ENCODE measurements around the gene CTSW.
A peak's percentile ranks its signal among the peaks of the same experiment; 100 is the strongest.
"Not testable (repeated sequence)": the region's sequence is repeated elsewhere in the genome, so short reads cannot be mapped to it uniquely, and the experiment has no call there.

The CTSW gene

GRCh38 chr11:65879617-65880016 lies at the start of gene CTSW:
Gene CTSW, plus strand, starts transcription at chr11:65879837. Its CDS starts 18 bp downstream, at chr11:65879855.
- peak; percentile 21 for DNase-seq

DNA sequence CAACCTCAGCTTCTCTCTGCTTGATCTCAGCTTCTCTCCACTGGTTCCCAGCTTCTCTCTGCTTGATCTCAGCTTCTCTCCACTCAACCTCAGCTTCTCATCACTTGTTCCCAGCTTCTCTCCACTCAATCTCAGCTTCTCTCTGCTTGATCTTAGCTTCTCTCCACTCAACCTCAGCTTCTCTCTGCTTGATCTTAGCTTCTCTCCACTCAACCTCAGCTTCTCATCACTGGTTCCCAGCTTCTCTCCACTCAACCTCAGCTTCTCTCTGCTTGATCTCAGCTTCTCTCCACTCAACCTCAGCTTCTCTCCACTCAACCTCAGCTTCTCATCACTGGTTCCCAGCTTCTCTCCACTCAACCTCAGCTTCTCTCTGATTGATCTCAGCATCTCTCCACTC lies 47.4 kb upstream of the CTSW start:
- DNase-seq = not testable (repeated sequence)

- peak; percentile 94 for DNase-seq
Observed at GRCh38 chr11:65833297-65834030, 46.2 kb upstream of the CTSW start, which contains the start of gene SNX32. Gene SNX32, plus strand, starts transcription at chr11:65833963. Its CDS starts 103 bp downstream, at chr11:65834066.

DNA sequence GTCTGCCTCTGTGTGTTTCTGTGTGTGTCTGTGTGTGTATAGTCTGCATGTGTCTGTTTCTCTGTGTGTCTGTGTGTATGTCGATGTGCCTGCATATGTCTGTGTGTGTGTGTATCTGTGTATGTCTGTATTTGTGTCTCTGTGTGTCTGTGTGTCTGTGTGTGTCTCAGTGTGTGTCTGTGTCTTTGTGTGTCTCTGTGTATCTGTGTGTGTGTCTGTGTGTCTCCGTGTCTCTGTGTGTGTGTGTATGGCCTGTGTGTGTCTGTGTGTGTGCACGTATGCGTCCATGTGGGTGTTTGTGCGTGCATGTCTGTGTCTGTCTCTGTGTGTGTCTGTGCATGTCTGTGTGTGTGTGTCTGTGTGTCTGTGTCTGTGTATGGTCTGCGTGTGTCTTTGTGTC lies 45.4 kb upstream of the CTSW start:
- DNase-seq = no peak

GRCh38 chr11:65842144-65842543 lies 37.5 kb upstream of the CTSW start:
- no peak for DNase-seq

DNA sequence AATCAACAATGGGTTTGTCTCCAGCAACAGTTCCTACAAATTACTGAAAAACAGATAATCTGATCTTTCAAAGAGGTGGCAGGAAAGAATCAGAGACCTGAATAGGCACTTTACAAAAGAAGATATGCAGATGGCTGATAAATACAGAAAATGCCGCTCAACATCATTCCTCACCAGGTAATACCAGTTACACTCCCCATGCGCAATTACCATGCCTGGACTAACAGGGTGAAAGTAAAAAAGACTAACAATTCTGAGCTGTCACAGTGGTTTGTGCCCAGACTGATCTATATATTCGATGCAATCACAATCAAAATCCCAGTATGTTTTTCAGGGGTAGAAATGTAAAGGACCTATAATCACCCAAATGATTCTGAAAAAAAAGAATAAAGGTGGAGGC lies 35.8 kb upstream of the CTSW start:
- DNase-seq = no peak

DNA sequence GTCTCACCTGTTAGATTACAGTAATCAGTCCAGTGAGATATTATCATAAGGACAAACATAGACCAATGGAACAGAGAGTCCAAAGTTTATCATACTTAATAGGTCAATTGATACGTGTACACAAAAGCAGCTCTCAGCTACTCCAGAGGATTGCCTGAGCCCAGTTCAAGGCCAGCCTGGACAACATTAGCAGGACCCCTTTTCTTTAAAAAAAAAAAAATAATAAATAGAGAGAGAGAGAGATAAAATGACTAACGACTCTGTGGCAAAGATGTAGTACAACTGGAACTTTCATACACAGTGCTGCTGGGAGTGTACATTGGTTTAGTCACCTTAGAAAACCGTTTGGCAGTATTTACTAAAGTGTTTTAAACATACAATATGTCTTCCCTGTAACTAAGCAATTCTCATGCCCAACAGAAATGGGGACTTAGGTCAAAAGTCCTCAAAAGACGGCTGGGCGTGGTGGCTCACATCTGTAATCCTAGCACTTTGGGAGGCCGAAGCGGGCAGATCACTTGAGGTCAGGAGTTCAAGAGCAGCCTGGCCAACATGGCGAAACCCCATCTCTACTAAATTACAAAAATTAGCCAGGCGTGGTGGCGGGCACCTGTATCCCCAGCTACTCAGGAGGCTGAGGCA lies 35.3 kb upstream of the CTSW start:
- no peak for DNase-seq

DNA sequence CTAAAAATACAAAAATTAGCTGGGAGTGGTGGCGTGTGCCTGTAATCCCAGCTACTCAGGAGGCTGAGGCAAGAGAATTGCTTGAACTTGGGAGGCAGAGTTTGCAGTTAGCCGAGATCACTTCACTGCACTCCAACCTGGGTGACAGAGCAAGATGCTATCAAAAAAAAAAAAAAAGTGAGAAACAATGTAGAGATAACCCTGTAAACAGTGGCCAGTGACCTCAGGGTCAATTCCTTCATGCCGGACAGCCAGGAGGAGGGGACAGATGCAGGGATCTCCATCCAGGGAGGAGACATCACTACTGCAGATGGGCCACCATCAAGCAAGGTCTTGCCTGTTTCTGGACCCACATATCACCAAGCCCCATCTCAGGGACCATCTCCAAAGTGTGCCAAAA lies 31.9 kb upstream of the CTSW start:
- no peak for DNase-seq

GRCh38 chr11:65848693-65849092 lies 30.9 kb upstream of the CTSW start:
- DNase-seq = not testable (repeated sequence)

GRCh38 chr11:65849366-65849765 lies 30.3 kb upstream of the CTSW start:
- no peak for DNase-seq

DNA sequence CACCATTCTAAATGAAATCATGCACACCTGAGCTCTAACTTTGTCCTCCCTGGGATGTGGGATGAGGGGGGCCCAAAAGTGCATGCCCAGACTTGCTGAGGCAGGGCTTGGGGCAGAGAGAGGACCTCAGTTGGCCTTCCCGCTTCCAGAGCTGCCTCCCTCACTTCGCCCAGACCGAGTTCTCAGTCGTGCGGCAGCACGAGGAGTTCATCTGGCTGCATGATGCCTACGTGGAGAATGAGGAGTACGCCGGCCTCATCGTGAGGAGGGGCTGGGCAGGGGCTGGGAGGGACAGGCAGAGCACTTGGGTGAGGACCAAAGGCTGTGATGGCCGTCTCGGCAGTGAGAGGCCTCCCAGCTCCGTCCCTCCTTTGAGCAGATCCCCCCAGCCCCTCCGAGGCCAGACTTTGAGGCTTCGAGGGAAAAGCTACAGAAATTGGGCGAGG lies 29.8 kb upstream of the CTSW start:
- no peak for DNase-seq

DNA sequence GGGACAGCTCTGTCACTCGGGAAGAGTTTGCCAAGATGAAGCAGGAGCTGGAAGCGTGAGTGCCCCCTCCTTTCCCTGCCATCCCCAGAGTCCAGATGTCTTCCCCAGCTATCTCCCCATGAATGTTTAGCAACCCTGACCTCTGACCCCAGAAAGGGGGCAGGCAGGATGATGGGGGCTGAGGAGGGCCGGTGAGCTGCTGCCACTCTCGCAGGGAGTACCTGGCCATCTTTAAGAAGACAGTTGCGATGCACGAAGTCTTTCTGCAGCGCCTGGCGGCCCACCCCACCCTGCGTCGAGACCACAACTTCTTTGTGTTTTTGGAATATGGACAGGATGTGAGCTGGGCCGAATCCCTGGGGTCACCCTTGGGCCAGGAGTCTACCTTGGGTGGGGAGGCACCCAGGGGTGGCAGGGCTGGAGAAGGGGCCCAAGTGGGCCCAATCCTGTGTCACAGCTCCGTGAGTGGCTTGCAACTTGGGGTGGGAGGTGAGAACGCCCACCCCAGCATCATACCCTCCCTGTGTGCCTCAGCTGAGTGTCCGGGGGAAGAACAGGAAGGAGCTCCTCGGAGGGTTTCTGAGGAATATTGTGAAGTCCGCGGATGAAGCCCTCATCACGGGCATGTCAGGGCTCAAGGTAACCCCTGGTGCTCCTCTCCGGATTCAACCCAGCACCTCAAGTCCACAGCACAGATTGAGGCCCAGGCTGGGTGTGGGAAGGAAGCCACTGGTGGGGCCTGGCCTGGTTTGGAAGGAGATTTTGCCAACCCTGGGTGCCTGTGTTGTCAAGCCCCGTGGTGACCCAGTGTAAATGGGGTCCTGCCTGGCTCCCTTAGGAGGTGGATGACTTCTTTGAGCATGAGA lies 29.2 kb upstream of the CTSW start:
- DNase-seq = no peak

DNA sequence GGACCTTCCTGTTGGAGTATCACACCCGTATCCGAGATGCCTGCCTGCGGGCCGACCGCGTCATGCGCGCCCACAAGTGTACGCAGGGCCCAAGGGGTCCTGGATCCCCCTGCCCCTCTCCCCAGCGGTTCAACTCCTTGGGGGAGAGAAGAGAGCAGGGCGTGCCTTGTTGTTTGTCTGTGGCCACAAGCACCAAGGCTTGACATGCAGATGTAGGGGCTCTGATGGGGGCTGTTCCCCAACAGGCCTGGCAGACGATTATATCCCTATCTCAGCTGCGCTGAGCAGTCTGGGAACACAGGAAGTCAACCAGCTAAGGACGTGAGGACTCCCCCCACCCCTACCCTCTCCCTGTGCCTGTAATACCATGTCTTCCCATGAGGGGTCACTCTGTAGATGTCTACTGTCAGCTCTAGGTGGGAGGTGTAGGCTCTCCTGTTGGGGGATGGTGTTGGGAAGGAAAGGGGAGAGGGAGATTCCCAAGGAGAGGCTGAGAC lies 28.5 kb upstream of the CTSW start:
- DNase-seq = peak; percentile 38

- DNase-seq = no peak
Observed at GRCh38 chr11:65851811-65852507, 27.7 kb upstream of the CTSW start.

DNA sequence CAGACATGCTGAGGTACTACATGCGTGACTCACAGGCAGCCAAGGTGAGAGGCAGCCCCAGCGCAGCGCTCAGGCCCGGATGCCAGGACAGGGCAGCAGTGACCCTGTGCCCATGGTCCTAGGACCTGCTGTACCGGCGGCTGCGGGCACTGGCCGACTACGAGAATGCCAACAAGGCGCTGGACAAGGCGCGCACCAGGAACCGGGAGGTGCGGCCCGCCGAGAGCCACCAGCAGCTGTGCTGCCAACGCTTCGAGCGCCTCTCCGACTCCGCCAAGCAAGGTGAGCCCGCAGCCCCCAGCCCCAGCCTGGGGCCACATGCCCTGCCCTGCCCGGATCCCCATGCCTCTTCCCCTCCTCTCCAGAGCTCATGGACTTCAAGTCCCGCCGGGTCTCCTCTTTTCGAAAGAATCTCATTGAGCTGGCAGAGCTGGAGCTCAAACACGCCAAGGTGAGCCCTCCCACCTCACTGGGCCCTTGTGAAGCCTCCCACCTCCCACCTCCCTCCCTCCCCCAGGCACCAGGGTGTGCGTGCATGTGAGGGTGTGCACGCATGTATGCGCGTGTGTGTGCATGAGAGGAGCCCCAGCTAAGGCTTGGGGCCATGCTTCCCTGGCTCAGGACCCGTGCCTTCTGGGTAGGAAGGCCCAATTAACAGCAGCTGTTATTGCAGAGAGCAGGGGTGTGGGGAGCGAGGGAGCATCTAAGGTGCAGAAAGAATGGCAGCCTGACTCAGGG lies 27.0 kb upstream of the CTSW start:
- no peak for DNase-seq

- DNase-seq = peak; percentile 11
Observed at GRCh38 chr11:65853246-65853979, 26.2 kb upstream of the CTSW start.

DNA sequence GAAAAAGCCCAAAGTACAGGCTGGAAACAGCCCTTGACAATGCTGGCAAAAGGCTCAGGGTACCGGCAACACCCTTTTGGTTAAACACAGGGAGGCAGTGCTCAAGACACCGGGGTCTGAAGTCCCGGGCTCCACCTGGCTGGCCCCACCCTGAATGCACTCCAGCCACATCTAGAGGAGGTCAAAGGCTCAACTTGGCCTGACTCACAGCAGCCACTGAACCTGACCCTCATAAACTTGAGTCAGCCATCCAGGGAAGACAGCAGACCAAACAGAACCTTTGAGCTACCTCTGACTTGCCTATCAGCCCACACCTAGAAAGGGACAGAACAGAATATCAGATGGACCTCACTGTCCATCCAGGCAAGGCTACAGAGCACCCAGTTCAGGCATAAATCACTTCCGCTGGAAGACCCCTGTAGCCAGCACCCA lies 25.5 kb upstream of the CTSW start:
- DNase-seq = no peak

GRCh38 chr11:65854852-65855837 lies 24.5 kb upstream of the CTSW start:
- DNase-seq = no peak

GRCh38 chr11:65855927-65856363 lies 23.7 kb upstream of the CTSW start:
- DNase-seq = no peak

Data from MV-4-11 (cell line).